HUES48 (cell line): ENCODE results near the gene CSPG4.
"Not testable (repeated sequence)": the region's sequence is repeated elsewhere in the genome, so short reads cannot be mapped to it uniquely, and the experiment has no call there.

ENCODE experiments used
- H3K27ac ChIP-seq: one replicate; pipeline ENCODE4 v1.7.0; 2013; ENCODE audit warnings: low read depth, low read length, inconsistent platforms
- H3K27me3 ChIP-seq: 2 replicates; pipeline ENCODE4 v1.6.1; 2013; ENCODE audit warnings: mild to moderate bottlenecking, low read length; ENCODE audit not compliant: control insufficient read depth, insufficient read depth
- H3K36me3 ChIP-seq: 2 replicates; pipeline ENCODE4 v1.6.1; 2013; ENCODE audit warnings: low read length; ENCODE audit not compliant: control insufficient read depth, insufficient read depth
- H3K4me1 ChIP-seq: 2 replicates; pipeline ENCODE4 v1.6.1; 2013; ENCODE audit warnings: mild to moderate bottlenecking, low read length; ENCODE audit not compliant: control insufficient read depth, insufficient read depth
- H3K4me3 ChIP-seq: 2 replicates; pipeline ENCODE4 v1.5.1; 2013; ENCODE audit warnings: mild to moderate bottlenecking, low read depth, low read length
- H3K9ac ChIP-seq: 2 replicates; pipeline ENCODE4 v1.6.1; 2013; ENCODE audit warnings: mild to moderate bottlenecking, low read depth, low read length, moderate library complexity
- H3K9me3 ChIP-seq: 2 replicates; pipeline ENCODE4 v1.6.1; 2013; ENCODE audit warnings: low read length; ENCODE audit not compliant: control insufficient read depth, insufficient read depth

The CSPG4 gene

GRCh38 chr15:75699961-75700874, 12.4 kb downstream of the CSPG4 start:
- not testable (repeated sequence) for H3K27me3 ChIP-seq, H3K27ac ChIP-seq, H3K36me3 ChIP-seq, H3K9ac ChIP-seq, H3K9me3 ChIP-seq, H3K4me1 ChIP-seq, H3K4me3 ChIP-seq

GRCh38 chr15:75699517-75699916, 13.1 kb downstream of the CSPG4 start:
- H3K9ac ChIP-seq, H3K36me3 ChIP-seq, H3K27ac ChIP-seq, H3K4me3 ChIP-seq, H3K4me1 ChIP-seq, H3K27me3 ChIP-seq, H3K9me3 ChIP-seq: not testable (repeated sequence)

- H3K4me3 ChIP-seq, H3K27me3 ChIP-seq, H3K9me3 ChIP-seq, H3K9ac ChIP-seq, H3K36me3 ChIP-seq, H3K27ac ChIP-seq: not testable (repeated sequence)
- peaks cover 21% of the 10 kb centered on the region for H3K4me1 ChIP-seq
Measured at GRCh38 chr15:75697974-75698747, 14.5 kb downstream of the CSPG4 start.

- no peaks in the 10 kb centered on the region for H3K36me3 ChIP-seq
- no peak overlapping the region for H3K27ac ChIP-seq
- H3K4me3 ChIP-seq: no peak overlapping the region
- H3K9ac ChIP-seq: no peak overlapping the region
- peaks cover 21% of the 10 kb centered on the region for H3K4me1 ChIP-seq
- no peaks in the 10 kb centered on the region for H3K27me3 ChIP-seq
- H3K9me3 ChIP-seq: no peaks in the 10 kb centered on the region
Measured at GRCh38 chr15:75697523-75697922, 15.1 kb downstream of the CSPG4 start.

- H3K9ac ChIP-seq: no peak overlapping the region
- H3K27ac ChIP-seq: no peak overlapping the region
- no peaks in the 10 kb centered on the region for H3K9me3 ChIP-seq
Measured at GRCh38 chr15:75696854-75697259, 15.8 kb downstream of the CSPG4 start.

GRCh38 chr15:75696311-75696720, 16.3 kb downstream of the CSPG4 start:
- no peak overlapping the region for H3K4me3 ChIP-seq
- no peaks in the 10 kb centered on the region for H3K36me3 ChIP-seq
- no peaks in the 10 kb centered on the region for H3K27me3 ChIP-seq
- H3K9me3 ChIP-seq: no peaks in the 10 kb centered on the region
- no peak overlapping the region for H3K27ac ChIP-seq
- peaks cover 21% of the 10 kb centered on the region for H3K4me1 ChIP-seq
- H3K9ac ChIP-seq: no peak overlapping the region

More at GRCh38 chr15:75696854-75697259, 15.8 kb downstream of the CSPG4 start:
- no peaks in the 10 kb centered on the region for H3K36me3 ChIP-seq
- no peaks in the 10 kb centered on the region for H3K27me3 ChIP-seq
- H3K4me1 ChIP-seq: peaks cover 21% of the 10 kb centered on the region
- no peak overlapping the region for H3K4me3 ChIP-seq

GRCh38 chr15:75695634-75696310, 16.9 kb downstream of the CSPG4 start:
- no peaks in the 10 kb centered on the region for H3K36me3 ChIP-seq
- H3K4me1 ChIP-seq: peaks cover 21% of the 10 kb centered on the region
- no peak overlapping the region for H3K27ac ChIP-seq
- no peaks in the 10 kb centered on the region for H3K9me3 ChIP-seq
- H3K27me3 ChIP-seq: no peaks in the 10 kb centered on the region
- no peak overlapping the region for H3K4me3 ChIP-seq
- H3K9ac ChIP-seq: no peak overlapping the region

GRCh38 chr15:75695220-75695619, 17.4 kb downstream of the CSPG4 start:
- Histone ChIP-seq H3K4me1 (peaks cover 21% of the 10 kb centered on the region), H3K36me3 (no peaks in the 10 kb centered on the region), H3K9me3 (no peaks in the 10 kb centered on the region), H3K27ac (no peak overlapping the region), H3K4me3 (no peak overlapping the region), H3K27me3 (no peaks in the 10 kb centered on the region), H3K9ac (no peak overlapping the region)

GRCh38 chr15:75694241-75695182, 18.1 kb downstream of the CSPG4 start:
- Histone ChIP-seq H3K9me3 (no peaks in the 10 kb centered on the region), H3K27ac (peak overlapping the region; percentile 40), H3K27me3 (no peaks in the 10 kb centered on the region), H3K36me3 (no peaks in the 10 kb centered on the region), H3K4me1 (peaks cover 21% of the 10 kb centered on the region), H3K9ac (no peak overlapping the region), H3K4me3 (no peak overlapping the region)

GRCh38 chr15:75693501-75694240, 19.0 kb downstream of the CSPG4 start:
- no peaks in the 10 kb centered on the region for H3K27me3 ChIP-seq
- peak overlapping the region; percentile 40 for H3K27ac ChIP-seq
- H3K4me1 ChIP-seq: peaks cover 21% of the 10 kb centered on the region
- no peak overlapping the region for H3K9ac ChIP-seq
- H3K4me3 ChIP-seq: no peak overlapping the region
- no peaks in the 10 kb centered on the region for H3K9me3 ChIP-seq
- H3K36me3 ChIP-seq: no peaks in the 10 kb centered on the region
